Mesangial cell (primary cell): ENCODE measurements around the gene NTMT1. TPM values are rescaled to one million over a fixed set of nuclear protein-coding genes. Genes with fewer than 3 reads are reported as not detected.

Source experiments
- total RNA-seq: library from RNA; depleted of rRNA; stranded (reverse); fragments of >200 nt; gene quantifications from 2 replicates; pipeline ENCODE4 v1.2.3, GENCODE V29; 2015

The NTMT1 gene
- 41.3 and 79.5 TPM in 2 replicates for total RNA-seq

DNA sequence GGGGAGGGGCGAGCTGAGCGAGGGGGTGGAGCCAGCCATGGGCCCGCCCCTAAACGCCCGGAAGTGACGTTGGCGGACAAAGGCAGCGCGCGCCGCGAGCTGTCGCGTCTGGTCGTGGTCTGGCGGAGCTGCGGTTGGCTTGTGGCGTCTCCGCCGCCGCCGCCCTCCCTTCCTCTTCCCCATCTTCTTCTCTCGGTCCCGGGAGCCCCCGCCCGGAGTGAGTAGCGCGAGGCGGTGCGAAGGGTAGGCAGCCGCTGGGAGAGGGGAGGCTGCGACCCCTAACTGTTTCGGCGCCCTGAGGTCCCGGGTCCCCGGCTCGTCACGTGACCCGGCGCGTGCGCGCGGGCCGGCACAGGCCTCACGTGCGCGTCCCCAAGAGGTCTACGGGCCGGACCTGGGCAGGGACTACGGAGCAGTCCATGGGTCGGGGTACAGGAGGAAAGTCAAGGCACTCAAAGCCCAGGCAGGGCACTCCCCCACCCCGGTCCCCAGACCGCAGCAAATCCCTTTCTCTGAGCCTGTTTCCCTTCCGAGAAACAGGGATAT is at the start of gene NTMT1:
Gene NTMT1, plus strand, starts transcription at position 85 of the 546 bp plus-strand sequence. CDS start 6,541 bp downstream, outside the sequence.

GRCh38 chr9:129620669-129621295 is 5.2 kb upstream of the NTMT1 start, which contains the start of gene C9orf50:
TSS of gene C9orf50 (minus strand) at chr9:129621101. CDS start at chr9:129620574, 527 bp downstream.

GRCh38 chr9:129641750-129642585 is 16.0 kb downstream of the NTMT1 start, which contains the start of gene ASB6:
TSS of gene ASB6 (minus strand) at chr9:129642151. CDS start at chr9:129641999, 152 bp downstream.

DNA sequence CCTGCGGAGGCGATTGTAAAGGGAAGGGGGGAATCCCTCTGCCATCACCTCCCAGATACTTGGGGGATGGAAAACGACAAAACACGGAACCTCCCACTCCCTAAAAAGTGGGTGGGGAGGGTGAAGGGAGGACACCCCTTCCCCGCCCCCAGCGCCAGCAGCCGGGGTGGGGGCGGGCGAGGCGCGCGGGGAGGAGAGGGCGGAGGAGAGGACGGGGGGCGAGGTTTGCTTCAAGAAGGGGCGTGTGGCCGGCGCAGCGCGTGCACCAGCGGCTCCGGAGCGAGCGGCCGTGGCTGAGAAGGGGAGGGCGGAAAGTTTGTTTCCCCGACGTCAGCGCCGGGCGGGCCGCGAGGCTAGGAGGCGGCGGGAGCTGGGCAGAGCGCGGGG is 39.4 kb downstream of the NTMT1 start, which contains the start of gene PRRX2:
Gene PRRX2, plus strand, starts transcription at position 259 of the 387 bp plus-strand sequence. CDS start 221 bp downstream, outside the sequence.

Other genes starting within 250 kb of the NTMT1 start
- gene C9orf50, start 5.1 kb upstream of the NTMT1 start, total RNA-seq: 0.16 and 0.25 TPM in 2 replicates
- gene ASB6, start 16.0 kb downstream of the NTMT1 start, total RNA-seq: 21.2 and 23.5 TPM in 2 replicates
- gene PRRX2, start 39.5 kb downstream of the NTMT1 start, total RNA-seq: 1.6 and 2.7 TPM in 2 replicates
- gene PTGES, start 126.9 kb downstream of the NTMT1 start, total RNA-seq: 5.1 and 52.4 TPM in 2 replicates
- 27.4 and 28.2 TPM in 2 replicates for gene TOR1B, start 177.0 kb downstream of the NTMT1 start, total RNA-seq
- gene TOR1A, start 198.0 kb downstream of the NTMT1 start, total RNA-seq: 62.6 and 67.8 TPM in 2 replicates
- 17.0 and 24.0 TPM in 2 replicates for gene C9orf78, start 209.1 kb downstream of the NTMT1 start, total RNA-seq
- 7.5 and 16.7 TPM in 2 replicates for gene USP20, start 209.3 kb downstream of the NTMT1 start, total RNA-seq